GM21381 (cell line): ENCODE data around the gene DUS3L.
"Not testable (repeated sequence)": the region's sequence is repeated elsewhere in the genome, so short reads cannot be mapped to it uniquely, and the experiment has no call there.

Experiments
- ATAC-seq: cut with Tn5 transposase; IDR thresholded peaks from one replicate; pipeline ENCODE4 v1.9.1; 2021; ENCODE audit warnings: mild to moderate bottlenecking, moderate library complexity; ENCODE audit not compliant: unreplicated experiment

The DUS3L gene

DNA sequence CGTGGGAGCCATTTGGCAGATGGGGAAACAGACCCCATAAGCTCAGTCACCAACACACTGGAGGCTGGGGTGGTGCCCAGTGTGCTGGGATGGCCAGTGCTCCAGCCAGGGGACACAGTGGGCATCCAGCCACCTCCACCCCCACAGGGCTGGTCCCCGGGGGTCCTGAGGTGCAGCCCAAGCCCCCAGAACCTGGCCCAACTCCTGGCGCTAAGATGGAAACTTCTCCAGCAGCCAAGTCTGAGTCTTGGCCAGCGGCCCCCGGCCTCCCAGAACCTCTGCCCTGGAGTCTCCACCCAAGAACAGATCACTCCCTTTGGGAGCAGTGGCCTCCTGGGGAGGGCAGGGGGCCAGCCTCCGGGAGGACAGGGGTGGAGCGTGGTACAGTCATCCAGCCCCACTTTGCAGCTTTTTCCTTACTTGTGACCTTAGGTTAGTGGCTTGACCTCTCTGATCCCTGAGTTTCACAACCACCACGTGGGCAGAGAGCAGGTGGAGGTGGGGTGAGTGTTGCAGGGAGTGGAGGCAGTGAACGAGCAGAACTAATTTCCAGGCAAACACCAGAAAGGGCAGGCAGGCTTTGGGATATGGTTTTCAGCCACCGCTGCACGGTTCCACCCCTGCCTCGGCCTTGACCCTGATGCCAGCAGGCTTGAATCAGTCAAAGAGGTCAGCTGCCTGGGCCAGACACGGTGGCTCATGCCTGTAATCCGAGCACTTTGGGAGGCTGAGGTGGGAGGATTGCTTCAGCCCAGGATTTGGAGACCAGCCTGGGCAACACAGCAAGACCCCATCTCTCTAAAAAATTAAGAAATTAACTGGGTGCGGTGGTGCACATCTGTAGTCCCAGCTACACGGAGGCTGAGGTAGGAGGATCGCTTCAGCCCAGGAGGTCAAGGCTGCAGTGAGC is 9.7 kb upstream of the DUS3L start:
- no peak for ATAC-seq

DNA sequence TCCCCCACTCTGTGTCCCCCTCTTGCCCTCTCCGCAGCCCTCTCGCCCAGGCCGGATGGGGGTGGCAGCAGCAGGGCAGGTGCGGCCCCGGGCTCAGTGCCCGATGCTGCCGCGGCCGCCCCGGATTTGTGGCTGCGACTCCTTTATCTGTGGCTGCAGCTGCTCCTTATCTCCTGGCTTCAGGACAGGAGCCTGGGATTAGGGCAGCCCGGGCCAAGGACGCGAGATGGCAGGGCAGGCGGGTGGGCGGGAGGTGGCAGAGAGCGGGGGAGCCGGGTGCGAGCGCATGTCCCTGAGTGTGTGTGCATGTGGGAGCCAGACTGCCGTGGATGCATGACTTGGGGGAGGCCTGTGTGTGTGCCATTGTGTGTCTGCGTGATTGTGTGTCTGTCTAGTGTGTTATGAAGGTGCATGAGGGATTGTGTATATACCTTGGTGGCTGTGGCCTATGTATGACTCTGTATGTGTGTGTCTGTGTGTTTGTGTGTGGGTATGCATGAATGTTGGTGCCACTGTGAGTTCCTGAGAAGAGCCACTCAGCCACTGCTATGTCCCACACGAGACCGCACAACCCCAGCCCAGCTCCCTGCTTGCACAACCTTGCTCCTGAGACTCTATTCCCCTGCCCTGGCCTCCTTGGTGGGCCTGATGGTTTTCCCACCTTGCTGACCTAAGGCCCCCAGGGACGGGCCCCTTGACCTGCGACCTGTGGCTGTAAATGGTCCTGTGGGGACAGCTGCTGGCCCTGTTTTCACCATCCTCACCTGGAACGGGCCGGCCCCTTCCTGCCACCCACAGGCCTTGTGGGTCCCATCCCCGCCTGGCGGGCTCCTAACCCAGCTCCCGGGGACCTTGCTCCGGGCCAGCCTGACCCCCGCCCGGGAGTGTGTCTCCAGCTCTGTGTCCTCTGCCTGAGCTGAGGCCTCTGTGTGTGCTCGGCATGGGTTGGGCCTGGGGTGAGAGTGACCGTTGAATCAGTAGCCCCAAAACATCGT is 8.6 kb upstream of the DUS3L start:
- ATAC-seq: no peak

DNA sequence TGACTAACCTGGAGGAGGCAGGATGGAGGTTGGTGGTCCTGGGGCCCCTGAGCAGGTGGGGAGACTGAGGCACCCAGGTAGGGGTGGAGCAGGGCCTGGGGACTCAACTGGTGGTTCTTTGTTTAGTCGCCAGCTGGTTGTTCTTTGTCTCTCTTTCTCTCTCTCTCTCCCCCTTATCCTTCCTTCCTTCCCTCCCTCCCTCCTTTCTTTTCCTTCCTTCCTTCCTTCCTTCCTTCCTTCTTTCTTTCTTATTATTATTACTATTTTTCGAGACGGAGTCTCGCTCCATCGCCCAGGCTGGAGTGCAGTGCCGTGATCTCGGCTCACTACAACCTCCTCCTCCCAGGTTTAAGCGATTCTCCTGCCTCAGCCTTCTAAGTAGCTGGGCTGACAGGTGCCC is 7.3 kb upstream of the DUS3L start:
- no peak for ATAC-seq

- no peak for ATAC-seq
Measured at GRCh38 chr19:5795382-5795919, 4.5 kb upstream of the DUS3L start.

DNA sequence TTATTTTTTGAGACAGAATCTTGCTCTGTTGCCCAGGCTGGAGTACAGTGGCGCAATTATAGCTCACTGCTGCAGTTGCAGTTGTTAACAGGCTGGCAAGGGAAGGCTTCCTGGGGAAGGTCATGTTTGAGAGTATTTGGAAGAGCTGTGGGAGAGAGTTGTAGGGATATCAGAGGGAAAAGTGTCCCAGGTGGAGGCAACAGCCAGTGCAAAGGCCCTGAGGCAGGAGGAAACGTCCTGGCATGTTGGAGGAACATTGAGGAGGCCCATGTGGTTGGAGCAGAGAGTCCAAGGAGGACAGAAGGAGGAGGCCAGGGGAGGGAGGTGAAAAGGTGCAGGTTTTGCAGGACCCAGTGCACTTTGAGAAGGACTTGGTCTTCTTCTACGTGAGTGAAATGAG is 2.2 kb upstream of the DUS3L start:
- ATAC-seq: no peak

DNA sequence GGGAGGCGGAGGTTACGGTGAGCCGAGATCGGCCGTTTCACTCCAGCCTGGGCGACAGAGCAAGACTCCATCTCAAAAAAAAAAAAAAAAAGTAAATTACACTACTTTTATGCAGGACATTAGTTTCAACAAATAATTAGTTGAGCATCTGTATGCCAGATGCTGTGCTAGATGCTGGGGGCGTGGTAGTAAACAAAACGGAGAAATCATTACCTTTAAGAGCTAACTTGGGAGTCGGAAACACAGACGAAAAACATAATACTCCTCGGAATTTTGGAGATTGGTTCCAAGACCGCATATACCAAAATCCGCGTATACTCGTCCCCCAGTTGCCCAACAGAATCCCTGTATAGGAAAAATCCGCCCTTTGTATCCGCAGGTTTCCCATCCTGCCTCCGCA is 1.3 kb upstream of the DUS3L start:
- ATAC-seq: no peak

- no peak for ATAC-seq
Measured at GRCh38 chr19:5789886-5790558, 941 bp downstream of the DUS3L start.

DNA sequence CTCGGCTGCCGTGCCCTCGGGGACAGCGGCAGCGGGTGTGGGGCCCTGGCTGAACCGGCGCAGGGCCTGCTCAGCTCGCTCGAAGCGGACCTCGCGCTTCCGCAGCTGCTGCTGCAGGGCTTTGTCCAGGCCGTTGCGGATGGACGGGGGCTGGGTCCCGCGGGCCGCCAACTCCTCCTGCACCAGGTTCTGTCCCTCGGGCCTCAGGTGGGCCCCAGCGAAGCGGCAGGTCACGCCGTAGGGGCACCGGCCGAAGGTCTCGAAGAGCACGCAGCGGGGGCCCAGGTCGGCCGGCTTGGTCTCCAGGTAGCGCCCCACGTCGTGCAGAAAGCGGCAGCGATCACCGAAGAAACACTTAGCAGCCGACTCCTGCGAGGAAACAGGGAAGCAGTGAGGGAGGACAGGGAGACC is 1.6 kb downstream of the DUS3L start:
- ATAC-seq: no peak

- no peak for ATAC-seq
Measured at GRCh38 chr19:5788422-5788821, 2.5 kb downstream of the DUS3L start.

GRCh38 chr19:5787409-5788182 is 3.4 kb downstream of the DUS3L start:
- no peak for ATAC-seq

DNA sequence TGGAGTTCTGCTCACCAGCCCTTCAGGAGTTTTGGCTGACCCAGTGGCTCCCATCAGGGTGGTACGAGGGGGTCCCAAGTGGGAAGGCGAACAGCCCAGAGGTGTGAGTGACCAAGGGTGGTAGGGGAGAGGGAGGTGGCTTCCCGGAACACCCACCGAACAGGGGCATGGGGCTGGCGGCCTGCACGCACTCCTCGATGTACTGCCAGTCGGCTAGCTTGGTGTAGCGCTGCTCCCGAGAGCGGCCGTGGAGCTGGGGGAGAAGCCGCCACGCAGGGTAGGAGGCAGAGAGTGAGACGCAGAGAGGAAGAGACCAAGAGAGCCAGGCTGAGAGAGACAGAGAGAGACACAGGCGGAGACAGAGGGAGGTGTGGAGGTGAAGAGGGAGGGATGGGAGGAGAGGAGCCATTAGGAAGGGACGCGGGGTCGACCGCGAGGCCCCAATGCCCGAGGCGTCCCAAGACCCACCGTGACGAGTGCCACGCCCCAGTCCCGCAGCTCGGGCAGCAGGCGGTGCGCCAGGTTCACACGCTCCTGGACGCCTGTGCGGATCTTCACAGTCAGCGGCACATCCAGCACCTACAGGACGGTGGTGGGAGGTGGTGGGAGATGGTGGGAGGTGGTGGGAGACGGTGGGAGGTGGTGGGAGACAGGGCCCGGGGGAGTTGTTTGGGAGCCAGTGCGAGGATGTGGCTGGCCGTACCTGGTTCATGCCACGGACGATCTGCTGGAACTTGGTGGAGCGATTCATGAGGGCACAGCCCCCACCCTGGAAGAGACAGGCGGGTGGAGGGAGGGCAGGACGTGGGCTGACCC is 4.2 kb downstream of the DUS3L start:
- ATAC-seq: no peak

GRCh38 chr19:5785423-5785822 is 5.5 kb downstream of the DUS3L start:
- ATAC-seq: no peak

DNA sequence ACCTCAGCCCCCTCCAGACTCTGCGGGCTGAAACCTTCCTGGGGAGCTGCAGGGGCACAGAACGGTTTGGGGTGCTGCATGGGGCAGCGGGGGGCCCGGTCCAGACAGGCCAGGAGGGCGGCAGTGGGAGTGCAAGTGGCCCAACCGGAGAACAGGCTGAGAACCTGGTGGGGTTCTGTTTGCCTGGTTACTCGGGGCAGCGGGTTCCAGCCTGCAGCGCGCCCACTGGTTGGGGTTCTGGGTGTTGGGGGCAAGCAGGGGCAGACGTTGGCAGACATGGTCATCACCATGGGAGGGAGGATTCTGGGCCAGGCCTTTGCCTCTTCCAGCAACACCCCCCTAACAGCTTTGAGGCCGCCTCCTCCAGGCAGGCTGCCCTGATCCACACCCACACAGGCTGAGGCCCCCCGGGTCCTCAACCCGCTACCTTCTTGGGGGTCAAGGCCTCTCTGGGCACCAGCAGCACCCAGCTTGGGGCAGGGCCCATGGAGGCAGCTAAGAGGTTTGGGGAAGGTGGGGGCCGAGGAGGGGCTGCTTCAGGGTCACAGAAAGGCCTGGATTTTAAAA is 6.3 kb downstream of the DUS3L start, which contains the start of gene PRR22:
TSS of gene PRR22 (minus strand) at position 166 of the 567 bp plus-strand sequence. CDS start at position 80, 86 bp downstream.
- ATAC-seq: no peak

GRCh38 chr19:5782945-5783919 is 7.7 kb downstream of the DUS3L start:
- ATAC-seq: no peak

- no peak for ATAC-seq
Measured at GRCh38 chr19:5782322-5782721, 8.6 kb downstream of the DUS3L start.

DNA sequence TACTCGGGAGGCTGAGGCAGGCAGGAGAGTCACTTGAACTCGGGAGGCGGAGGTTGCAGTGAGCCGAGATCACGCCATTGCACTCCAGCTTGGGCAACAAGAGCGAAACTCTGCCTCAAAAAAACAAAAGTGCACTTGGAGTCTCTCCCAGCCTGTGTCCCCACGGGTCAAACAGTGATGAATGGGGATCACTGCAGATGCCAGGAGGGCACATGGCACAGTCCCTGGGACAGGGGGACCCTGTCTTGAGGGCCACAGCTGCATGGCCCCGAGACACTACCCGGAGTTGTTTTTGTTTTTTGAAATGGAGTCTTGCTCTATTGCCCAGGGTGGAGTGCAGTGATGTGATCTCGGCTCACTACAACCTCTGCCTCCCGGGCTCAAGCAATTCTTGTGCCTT is 10.0 kb downstream of the DUS3L start:
- not testable (repeated sequence) for ATAC-seq

DNA sequence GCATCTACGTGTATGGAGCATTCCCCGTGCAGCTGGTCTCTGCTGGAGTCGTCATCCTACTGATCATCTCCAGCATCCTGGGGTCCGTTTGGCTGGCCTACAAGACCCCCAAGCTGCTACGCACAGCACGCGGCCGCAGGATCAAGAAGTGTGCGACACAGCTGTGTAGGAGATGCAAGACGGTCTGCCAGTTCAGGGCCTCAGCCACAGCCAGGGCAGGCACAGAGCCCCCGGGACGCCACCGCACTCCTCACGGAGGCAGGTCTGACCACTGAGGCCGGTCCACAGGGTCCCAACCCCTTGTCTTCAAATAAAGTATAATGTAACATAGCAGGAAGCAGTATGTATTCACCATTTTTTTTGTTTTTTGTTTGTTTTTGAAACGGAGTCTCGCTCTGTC is 12.6 kb downstream of the DUS3L start:
- no peak for ATAC-seq
